22Rv1 (cell line): ENCODE data around the gene TRUB1.

Experiments used
- H3K27ac ChIP-seq: fragments of 450-650 bp; 2 replicates; pipeline ENCODE4 v1.5.1; 2017
- ZFX ChIP-seq: fragments of 450-650 bp; IDR thresholded peaks from 2 replicates; pipeline ENCODE4 v1.6.1; 2017; ENCODE audit warnings: antibody characterized with exemption, borderline replicate concordance
- TF ChIP-seq, protein P1 (sequence below): fragments of 450-650 bp; IDR thresholded peaks from 2 replicates; pipeline ENCODE4 v1.5.1; 2017; ENCODE audit warnings: mild to moderate bottlenecking

TRUB1 gene

DNA sequence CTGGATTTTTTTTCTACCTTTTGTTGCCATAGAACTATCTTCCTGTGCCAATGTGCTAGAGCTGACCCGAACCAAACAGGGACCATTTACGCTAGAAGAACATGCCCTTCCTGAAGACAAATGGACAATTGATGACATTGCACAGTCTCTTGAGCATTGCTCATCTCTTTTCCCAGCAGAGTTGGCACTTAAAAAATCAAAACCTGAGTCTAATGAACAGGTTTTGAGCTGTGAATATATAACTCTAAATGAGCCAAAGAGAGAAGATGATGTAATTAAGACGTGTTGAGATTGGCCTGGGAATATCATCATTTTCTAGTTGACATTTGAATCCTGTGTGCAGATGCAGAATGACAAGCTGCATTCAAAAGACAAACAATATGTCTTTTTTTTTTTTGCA, 37.1 kb downstream of the TRUB1 start:
- H3K27ac ChIP-seq, result no peak overlapping the region
- no peak for TF ChIP-seq ZFX
- TF ChIP-seq, protein P1, sequence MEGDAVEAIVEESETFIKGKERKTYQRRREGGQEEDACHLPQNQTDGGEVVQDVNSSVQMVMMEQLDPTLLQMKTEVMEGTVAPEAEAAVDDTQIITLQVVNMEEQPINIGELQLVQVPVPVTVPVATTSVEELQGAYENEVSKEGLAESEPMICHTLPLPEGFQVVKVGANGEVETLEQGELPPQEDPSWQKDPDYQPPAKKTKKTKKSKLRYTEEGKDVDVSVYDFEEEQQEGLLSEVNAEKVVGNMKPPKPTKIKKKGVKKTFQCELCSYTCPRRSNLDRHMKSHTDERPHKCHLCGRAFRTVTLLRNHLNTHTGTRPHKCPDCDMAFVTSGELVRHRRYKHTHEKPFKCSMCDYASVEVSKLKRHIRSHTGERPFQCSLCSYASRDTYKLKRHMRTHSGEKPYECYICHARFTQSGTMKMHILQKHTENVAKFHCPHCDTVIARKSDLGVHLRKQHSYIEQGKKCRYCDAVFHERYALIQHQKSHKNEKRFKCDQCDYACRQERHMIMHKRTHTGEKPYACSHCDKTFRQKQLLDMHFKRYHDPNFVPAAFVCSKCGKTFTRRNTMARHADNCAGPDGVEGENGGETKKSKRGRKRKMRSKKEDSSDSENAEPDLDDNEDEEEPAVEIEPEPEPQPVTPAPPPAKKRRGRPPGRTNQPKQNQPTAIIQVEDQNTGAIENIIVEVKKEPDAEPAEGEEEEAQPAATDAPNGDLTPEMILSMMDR, result no peak

DNA sequence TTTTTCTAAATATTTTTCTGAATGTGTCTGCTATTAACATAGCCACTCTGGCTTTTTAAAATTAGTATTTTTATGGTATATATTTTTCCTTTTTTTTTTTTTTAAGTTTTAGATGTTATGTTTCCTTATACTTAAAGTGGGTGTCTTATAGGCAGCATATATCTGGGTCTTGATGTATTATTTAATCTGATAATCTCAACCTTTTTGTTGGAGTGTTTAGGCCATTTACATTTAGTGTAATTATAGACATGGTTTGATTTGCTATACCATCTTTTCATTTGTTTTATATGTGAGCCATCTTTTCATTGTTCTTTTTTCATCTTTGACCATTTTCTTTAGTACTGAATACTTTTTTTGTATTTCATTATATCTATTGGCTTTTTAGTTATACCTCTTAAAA, 45.0 kb downstream of the TRUB1 start:
- no peak overlapping the region for H3K27ac ChIP-seq
- no peak for TF ChIP-seq ZFX
- TF ChIP-seq, protein P1, result no peak

DNA sequence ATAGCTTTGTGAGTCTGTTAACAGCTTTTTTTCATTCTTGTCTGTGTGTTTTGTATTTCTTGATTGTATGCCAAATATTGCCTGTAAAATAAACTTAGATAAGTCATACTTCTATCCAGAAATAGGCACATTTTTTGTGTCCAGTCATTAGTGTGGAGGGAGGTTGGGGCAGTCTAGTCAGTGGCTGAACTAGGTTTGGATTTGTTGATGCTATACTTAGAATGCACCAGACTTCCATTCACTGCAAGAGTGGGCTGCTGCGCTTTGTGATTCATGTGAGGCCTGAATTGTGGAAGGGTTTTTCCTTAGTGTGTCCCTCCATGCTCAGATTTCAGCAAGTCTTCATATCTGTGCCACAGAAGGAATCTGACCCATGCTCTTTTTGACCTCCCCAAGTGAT, 50.0 kb downstream of the TRUB1 start:
- H3K27ac ChIP-seq, result no peak overlapping the region
- TF ChIP-seq, protein P1, result no peak
- TF ChIP-seq ZFX, result no peak

DNA sequence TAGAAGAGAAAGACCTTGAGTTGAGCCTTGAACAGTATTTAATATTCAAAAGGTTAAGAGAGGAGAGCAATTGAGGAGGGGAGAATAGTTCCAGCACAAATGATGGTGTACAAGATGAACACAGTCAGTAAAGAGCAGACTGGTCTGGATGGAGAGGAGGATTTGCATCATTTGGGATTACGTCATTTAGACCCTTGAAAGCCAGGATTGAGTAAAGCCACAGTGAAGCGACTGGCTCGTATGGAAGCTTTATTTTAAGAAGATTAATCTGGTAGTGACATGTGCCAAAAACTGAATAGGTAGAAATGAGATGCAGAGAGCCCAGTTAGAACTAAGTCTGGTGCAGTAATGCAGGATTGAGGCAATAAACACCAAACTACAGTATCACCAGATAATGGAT, 52.6 kb downstream of the TRUB1 start:
- no peak overlapping the region for H3K27ac ChIP-seq
- TF ChIP-seq ZFX, result no peak
- TF ChIP-seq, protein P1, result no peak

DNA sequence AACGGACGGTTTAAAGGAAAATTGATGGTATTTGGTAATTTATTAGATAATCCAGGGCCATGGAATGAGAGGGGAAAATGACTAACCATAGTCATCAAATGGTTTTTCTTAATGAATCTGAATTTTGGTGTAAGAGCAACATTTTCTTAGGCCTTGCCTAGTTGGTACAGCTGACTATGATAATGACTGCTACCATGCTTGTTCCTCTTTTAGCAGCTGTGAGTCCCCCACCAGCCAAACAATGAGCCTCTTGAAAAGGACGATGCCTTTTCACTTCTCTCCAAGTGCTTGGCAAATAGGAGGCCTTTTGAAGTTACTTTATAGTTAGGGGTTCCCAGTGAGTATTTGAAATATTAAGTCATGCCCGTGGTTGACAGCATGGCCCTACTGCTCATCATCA, 53.0 kb downstream of the TRUB1 start:
- no peak overlapping the region for H3K27ac ChIP-seq
- TF ChIP-seq ZFX, result no peak
- TF ChIP-seq, protein P1, result no peak

DNA sequence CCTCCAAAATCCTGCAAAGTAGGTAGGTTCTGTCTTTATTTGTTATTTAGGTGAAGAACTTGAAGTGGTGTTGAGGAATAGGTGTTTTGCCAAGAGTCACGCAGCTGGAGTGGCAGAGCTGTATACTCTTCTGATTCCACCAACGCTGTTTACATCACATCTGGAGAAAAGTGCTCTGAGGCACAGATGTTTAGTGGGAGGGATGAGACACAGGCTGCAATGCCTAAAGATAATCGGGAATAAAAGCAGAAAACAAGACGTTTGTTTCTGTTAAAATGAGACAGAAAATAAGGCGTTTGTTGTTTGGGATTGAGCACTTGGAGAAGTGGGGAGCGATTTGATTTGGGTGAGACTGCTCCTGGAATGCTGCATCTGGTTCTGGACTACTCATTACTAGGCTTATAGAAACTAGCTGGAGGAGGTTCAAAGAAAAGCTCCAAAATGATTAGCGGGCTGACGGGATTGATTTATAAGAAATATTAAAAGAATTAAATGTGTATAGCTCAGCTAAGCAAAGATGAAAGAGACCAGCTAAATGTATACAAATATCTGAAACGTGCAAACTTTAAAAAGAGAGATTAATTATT, 54.3 kb downstream of the TRUB1 start:
- no peak for TF ChIP-seq ZFX
- TF ChIP-seq, protein P1, result no peak
- H3K27ac ChIP-seq, result no peak overlapping the region

DNA sequence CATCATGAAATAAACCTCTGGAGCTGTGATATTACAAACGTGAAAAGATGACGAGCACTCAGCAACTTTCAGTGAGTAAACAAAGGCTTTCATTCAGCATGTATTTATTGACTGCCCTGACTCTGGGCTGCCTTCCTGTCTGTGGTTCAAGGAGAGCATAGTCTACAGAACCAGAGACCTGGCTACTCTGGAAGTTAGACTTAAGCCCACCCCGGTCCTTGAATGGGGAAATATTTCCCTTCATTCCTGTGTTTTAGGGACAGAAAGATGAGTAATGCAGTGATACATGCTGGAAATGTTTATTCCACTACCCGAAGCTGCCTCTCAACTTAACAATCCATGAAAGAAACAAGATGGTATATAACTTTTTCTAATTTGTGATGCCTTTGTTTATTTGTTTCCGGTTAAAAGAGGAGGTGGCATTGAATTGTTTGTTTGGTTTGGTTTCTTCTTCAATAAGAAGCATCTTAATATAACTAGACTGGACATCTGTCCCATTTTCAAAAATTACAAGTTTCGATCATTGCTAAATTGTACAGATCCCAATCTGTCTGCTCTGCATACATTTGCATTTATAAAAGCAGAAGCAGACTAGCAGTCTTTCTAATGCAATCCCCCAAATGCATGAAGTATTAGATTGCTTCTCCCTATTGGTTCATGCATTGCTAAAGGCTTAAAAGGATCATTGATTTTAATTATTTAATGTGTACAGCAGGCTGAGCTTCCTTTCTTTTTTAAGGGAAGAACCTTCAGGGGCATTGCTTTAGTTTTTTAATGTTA, 57.7 kb downstream of the TRUB1 start:
- TF ChIP-seq, protein P1, result no peak
- TF ChIP-seq ZFX, result no peak
- no peak overlapping the region for H3K27ac ChIP-seq
